Loucy (cell line): ENCODE results near the gene FZR1.

ENCODE experiments used
- CTCF ChIP-seq: fragments of 200-600 bp; sonication (generic); conservative IDR thresholded peaks from 2 replicates; pipeline ENCODE4 v1.5.1; 2014; ENCODE audit warnings: mild to moderate bottlenecking, antibody characterized with exemption, low read length
- EZH2phosphoT487 ChIP-seq: fragments of 200-600 bp; IDR thresholded peaks from 2 replicates; pipeline ENCODE4 v1.6.1; 2018; ENCODE audit warnings: antibody characterized with exemption, mild to moderate bottlenecking, moderate library complexity, borderline replicate concordance

GRCh38 chr19:3478409-3479176 is 27.5 kb upstream of the FZR1 start:
- no peak for TF ChIP-seq CTCF
- TF ChIP-seq EZH2phosphoT487 = no peak
